ES-I3 (cell line): ENCODE measurements around the gene MAP1LC3C.
A peak's percentile ranks its signal among the peaks of the same experiment; 100 is the strongest.

Source experiments
- H3K36me3 ChIP-seq: 2 replicates; pipeline ENCODE4 v1.6.1; 2013; ENCODE audit warnings: mild to moderate bottlenecking, low read length, control low read depth, moderate library complexity; ENCODE audit not compliant: insufficient read depth
- H3K4me1 ChIP-seq: 2 replicates; pipeline ENCODE4 v1.6.1; 2013; ENCODE audit warnings: mild to moderate bottlenecking, control low read depth, low read length; ENCODE audit not compliant: insufficient read depth
- H3K9ac ChIP-seq: 2 replicates; pipeline ENCODE4 v1.6.1; 2013; ENCODE audit warnings: low read depth, mild to moderate bottlenecking, low read length, moderate library complexity
- H3K9me3 ChIP-seq: 2 replicates; pipeline ENCODE4 v1.6.1; 2013; ENCODE audit warnings: mild to moderate bottlenecking, low read length, moderate library complexity; ENCODE audit not compliant: control insufficient read depth, insufficient read depth

The MAP1LC3C gene

DNA sequence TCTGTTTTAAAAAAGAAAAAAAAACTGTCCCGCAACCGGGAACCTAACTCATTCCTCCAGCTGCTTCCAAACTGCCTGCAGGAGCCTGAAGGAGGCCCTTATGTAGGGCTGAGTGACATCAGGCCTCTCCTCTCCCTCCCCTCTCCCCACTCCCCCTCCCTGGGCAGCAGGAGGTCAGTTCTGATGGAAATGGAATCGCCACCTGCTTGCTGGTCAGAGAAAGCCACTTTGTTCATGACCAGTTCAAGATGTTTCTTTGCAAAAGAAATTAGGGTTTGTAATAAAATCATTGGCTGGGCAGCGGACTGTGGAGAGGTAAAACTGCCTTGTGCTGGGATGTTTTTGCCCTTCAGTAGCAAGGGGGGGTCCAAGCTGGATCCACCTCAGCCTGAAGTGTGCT is at the start of gene MAP1LC3C:
Gene MAP1LC3C, minus strand, starts transcription at position 73 of the 400 bp plus-strand sequence. CDS start 90 bp downstream, outside the sequence.
- Histone ChIP-seq H3K4me1 (peaks cover 8% of the 10 kb centered on the region; the same call in 1 of the 2 replicates), H3K9ac (peak within 1 kb of the TSS; percentile 64)

GRCh38 chr1:242043165-242043564 is 44.3 kb upstream of the MAP1LC3C start:
- Histone ChIP-seq H3K36me3 (no peaks in the 10 kb centered on the region), H3K4me1 (no peaks in the 10 kb centered on the region), H3K9ac (no peak overlapping the region), H3K9me3 (no peaks in the 10 kb centered on the region)

More for the DNA sequence above, at the start of gene MAP1LC3C:
- Histone ChIP-seq H3K9me3 (no peaks in the 10 kb centered on the region), H3K36me3 (no peaks in the 10 kb centered on the region)

DNA sequence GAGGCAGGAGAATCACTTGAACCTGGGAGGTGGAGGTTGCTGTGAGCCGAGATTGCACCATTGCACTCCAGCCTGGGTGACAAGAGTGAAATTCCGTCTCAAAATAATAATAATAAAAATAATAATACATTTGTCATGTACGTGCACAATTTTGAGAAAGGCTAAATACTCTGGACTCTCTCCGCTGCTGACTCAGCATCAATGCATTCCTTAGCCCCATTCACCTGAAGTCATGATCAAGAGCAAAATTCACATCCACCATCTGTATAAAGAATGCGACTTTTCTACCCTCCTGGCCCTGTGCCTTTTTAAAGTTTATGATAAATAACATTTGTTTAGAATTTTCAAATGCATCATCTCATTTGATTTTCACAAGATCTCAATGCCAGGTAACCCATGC is 35.5 kb upstream of the MAP1LC3C start:
- Histone ChIP-seq H3K9me3 (no peaks in the 10 kb centered on the region), H3K9ac (no peak overlapping the region), H3K36me3 (no peaks in the 10 kb centered on the region), H3K4me1 (no peaks in the 10 kb centered on the region)

- no peaks in the 10 kb centered on the region for H3K9me3 ChIP-seq
- H3K9ac ChIP-seq: no peak overlapping the region
- no peaks in the 10 kb centered on the region for H3K36me3 ChIP-seq
- H3K4me1 ChIP-seq: no peaks in the 10 kb centered on the region
These were observed 34.5 kb upstream of the MAP1LC3C start for GRCh38 chr1:242033447-242033846.

DNA sequence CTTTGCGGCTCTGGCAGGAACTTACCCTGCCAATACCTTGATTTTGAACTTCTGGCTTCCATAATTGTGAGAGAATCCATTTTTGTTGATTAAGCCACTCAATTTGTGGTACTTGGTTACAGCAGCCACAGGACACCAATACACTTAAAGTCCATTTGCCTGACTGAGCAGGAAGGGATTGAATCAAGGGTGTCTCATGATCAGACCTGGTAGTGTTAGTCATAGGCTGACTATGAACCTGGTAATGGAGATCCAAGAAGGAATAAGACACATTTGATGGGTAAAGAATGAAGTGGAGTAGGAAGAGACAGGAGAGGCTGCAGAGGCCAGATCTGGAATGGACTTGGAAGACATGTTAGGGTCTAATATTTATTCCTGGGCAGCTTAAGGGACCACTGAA is 31.2 kb upstream of the MAP1LC3C start:
- Histone ChIP-seq H3K9me3 (no peaks in the 10 kb centered on the region), H3K36me3 (no peaks in the 10 kb centered on the region), H3K4me1 (no peaks in the 10 kb centered on the region), H3K9ac (no peak overlapping the region)

DNA sequence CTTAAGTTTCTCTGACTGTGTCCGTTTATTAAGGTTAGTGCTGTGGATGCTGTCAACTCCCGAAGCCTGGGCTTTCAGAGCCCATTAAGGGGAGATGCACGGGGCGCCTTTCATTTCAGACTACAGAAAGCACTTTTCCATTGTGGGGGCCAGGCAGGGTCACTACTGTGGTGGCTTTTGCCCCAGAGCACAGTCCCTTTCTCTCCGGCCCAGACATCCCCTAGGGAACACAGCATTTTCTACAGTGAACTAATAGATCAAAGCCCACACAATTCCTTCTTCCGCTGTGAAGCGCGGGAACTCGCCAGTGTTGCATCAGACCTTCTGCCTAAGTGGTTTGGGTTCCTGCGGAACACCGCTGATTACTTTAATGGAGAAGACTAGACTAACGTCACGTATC is 26.8 kb upstream of the MAP1LC3C start:
- Histone ChIP-seq H3K36me3 (no peaks in the 10 kb centered on the region), H3K9me3 (no peaks in the 10 kb centered on the region), H3K4me1 (no peaks in the 10 kb centered on the region), H3K9ac (no peak overlapping the region)

GRCh38 chr1:242023805-242024204 is 24.9 kb upstream of the MAP1LC3C start:
- no peak overlapping the region for H3K9ac ChIP-seq
- H3K36me3 ChIP-seq: no peaks in the 10 kb centered on the region
- H3K4me1 ChIP-seq: no peaks in the 10 kb centered on the region
- H3K9me3 ChIP-seq: no peaks in the 10 kb centered on the region

- H3K4me1 ChIP-seq: no peaks in the 10 kb centered on the region
- no peaks in the 10 kb centered on the region for H3K9me3 ChIP-seq
- H3K9ac ChIP-seq: no peak overlapping the region
- no peaks in the 10 kb centered on the region for H3K36me3 ChIP-seq
These were observed 20.1 kb upstream of the MAP1LC3C start for GRCh38 chr1:242019018-242019417.

- H3K4me1 ChIP-seq: no peaks in the 10 kb centered on the region
These were observed 18.8 kb upstream of the MAP1LC3C start for GRCh38 chr1:242017580-242018233.

GRCh38 chr1:242016479-242016878 is 17.6 kb upstream of the MAP1LC3C start:
- no peaks in the 10 kb centered on the region for H3K9me3 ChIP-seq

More at GRCh38 chr1:242017580-242018233, 18.8 kb upstream of the MAP1LC3C start:
- Histone ChIP-seq H3K9me3 (no peaks in the 10 kb centered on the region), H3K36me3 (no peaks in the 10 kb centered on the region), H3K9ac (no peak overlapping the region)

DNA sequence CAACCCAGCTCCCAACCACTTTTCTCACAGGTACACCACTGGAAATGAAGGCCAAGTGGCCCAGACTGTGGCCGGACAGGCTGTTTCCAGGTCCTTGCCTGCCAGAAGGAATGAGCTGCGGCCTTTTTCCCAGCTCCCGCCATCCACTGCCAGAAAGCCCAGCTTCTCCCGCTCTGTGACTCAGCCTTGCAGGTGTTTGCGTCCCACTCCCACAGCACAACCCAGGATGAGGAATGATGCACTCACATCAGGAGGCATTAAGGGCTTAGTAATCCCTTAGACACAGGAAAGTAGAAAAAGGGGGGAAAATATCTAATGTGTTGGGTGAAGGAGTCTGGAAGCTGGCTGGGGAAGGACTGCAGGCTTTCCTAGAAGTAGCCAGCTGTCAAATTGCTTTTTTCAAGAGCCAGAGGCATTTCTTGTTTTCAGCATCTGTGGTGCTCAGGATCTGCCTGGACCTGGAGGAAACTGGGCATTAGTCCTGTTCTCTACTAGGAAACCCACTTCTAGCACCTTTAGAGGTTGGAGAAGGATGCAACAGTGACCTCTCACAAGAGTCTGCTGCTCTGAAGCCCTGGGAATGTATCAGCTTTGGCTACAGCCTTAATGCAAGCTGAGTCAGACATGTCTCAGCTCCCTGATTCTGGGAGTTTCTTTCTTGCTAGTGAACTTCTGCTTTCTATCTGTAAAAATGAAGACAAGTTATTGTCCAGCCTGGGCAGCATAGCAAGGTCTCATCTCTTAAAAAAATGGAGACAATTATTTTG is 13.2 kb upstream of the MAP1LC3C start:
- H3K36me3 ChIP-seq: no peaks in the 10 kb centered on the region
- H3K9ac ChIP-seq: no peak overlapping the region
- no peaks in the 10 kb centered on the region for H3K9me3 ChIP-seq
- H3K4me1 ChIP-seq: 0 out of 2 replicates have a peak, but pooled peaks cover 4% of the 10 kb centered on the region

More at GRCh38 chr1:242016479-242016878, 17.6 kb upstream of the MAP1LC3C start:
- Histone ChIP-seq H3K4me1 (no peaks in the 10 kb centered on the region), H3K9ac (no peak overlapping the region), H3K36me3 (no peaks in the 10 kb centered on the region)

GRCh38 chr1:242008826-242009495 is 10.1 kb upstream of the MAP1LC3C start:
- Histone ChIP-seq H3K4me1 (0 out of 2 replicates have a peak, but pooled peaks cover 4% of the 10 kb centered on the region), H3K9me3 (no peaks in the 10 kb centered on the region), H3K9ac (no peak overlapping the region), H3K36me3 (no peaks in the 10 kb centered on the region)

- Histone ChIP-seq H3K9ac (no peak overlapping the region), H3K4me1 (0 out of 2 replicates have a peak, but pooled peaks cover 4% of the 10 kb centered on the region), H3K36me3 (no peaks in the 10 kb centered on the region), H3K9me3 (no peaks in the 10 kb centered on the region)
These were observed 8.1 kb upstream of the MAP1LC3C start for GRCh38 chr1:242006976-242007375.

DNA sequence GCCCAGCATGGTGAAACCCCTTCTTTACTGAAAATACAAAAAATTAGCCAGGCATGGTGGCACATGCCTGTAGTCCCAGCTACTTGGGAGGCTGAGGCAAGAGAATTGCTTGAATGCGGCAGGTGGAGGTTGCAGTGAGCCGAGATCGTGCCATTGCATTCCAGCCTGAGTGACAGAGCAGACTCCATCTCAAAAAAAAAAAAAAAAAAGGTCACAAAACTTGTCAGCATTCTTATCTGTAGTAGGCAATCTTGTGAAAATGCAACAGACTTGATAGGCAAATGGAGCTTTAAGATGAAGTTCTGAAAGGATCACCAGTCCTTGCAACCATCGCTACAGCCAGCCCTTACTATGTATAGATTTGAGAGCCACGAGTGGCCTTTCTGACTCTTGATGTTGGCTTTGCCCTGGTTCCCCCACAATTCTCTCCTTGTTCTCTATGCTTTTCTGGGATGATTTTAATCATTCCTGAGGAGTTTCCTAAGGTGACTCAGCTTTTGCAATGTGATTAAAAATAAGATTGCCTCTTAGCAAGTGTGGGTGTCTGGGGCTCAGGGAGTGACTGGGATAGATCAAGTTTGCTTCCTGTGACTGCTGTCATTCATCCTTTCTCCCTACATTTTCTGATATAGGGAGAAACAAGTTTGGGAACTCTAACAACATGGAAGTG is 7.1 kb upstream of the MAP1LC3C start:
- Histone ChIP-seq H3K4me1 (0 out of 2 replicates have a peak, but pooled peaks cover 4% of the 10 kb centered on the region), H3K9me3 (no peaks in the 10 kb centered on the region), H3K9ac (no peak overlapping the region), H3K36me3 (no peaks in the 10 kb centered on the region)
